Neuronal stem cell (in vitro differentiated cells): ENCODE data around the gene C8G.

Experiments used
- DNase-seq: peaks from one replicate; pipeline ENCODE4 v3.0.0-alpha.2; 2013; ENCODE audit warnings: low spot score
- H2AFZ ChIP-seq: one replicate; pipeline ENCODE4 v1.6.1; 2013; ENCODE audit warnings: mild to moderate bottlenecking, low read length, inconsistent platforms
- H2AK5ac ChIP-seq: 2 replicates; pipeline ENCODE4 v1.6.1; 2013; ENCODE audit warnings: low read depth, mild to moderate bottlenecking, inconsistent platforms, low read length, moderate library complexity, mixed read lengths
- H2BK120ac ChIP-seq: 2 replicates; pipeline ENCODE4 v1.6.1; 2013; ENCODE audit warnings: low read depth, mild to moderate bottlenecking, inconsistent platforms, low read length, moderate library complexity, mixed read lengths
- H2BK12ac ChIP-seq: one replicate; pipeline ENCODE4 v1.6.1; 2013; ENCODE audit warnings: low read length, inconsistent platforms
- H2BK15ac ChIP-seq: 2 replicates; pipeline ENCODE4 v1.6.1; 2013; ENCODE audit warnings: mild to moderate bottlenecking, low read length, inconsistent platforms, mixed read lengths
- H2BK5ac ChIP-seq: one replicate; pipeline ENCODE4 v1.6.1; 2013; ENCODE audit warnings: inconsistent platforms, mild to moderate bottlenecking, low read length, moderate library complexity
- H3K14ac ChIP-seq: one replicate; pipeline ENCODE4 v1.6.1; 2013; ENCODE audit warnings: low read length, inconsistent platforms
- H3K18ac ChIP-seq: 2 replicates; pipeline ENCODE4 v1.6.1; 2013; ENCODE audit warnings: low read length, inconsistent platforms
- H3K23ac ChIP-seq: 2 replicates; pipeline ENCODE4 v1.6.1; 2013; ENCODE audit warnings: low read depth, mild to moderate bottlenecking, mixed read lengths, low read length, inconsistent platforms; ENCODE audit not compliant: poor library complexity
- H3K27ac ChIP-seq: replicated peaks from 3 replicates; pipeline ENCODE4 v1.5.1; 2013; ENCODE audit warnings: low read length, inconsistent platforms
- H3K27me3 ChIP-seq, 3 experiments: 2 replicates each; pipeline ENCODE4 v1.6.1; 2013; ENCODE audit warnings: low read length in 3 of 3, mild to moderate bottlenecking in 2 of 3, inconsistent platforms in 1 of 3, low read depth in 1 of 3, mixed read lengths in 1 of 3, moderate library complexity in 1 of 3; ENCODE audit not compliant: control insufficient read depth in 3 of 3, insufficient read depth in 3 of 3
- H3K36me3 ChIP-seq, 2 donors: replicated peaks in 1 of 2; 2 replicates each; pipeline ENCODE4 v1.6.1; 2013; ENCODE audit warnings: low read length in 2 of 2; ENCODE audit not compliant: control insufficient read depth in 2 of 2, insufficient read depth in 2 of 2
- H3K4ac ChIP-seq: 2 replicates; pipeline ENCODE4 v1.6.1; 2013; ENCODE audit warnings: inconsistent platforms, mild to moderate bottlenecking, low read length, moderate library complexity
- H3K4me1 ChIP-seq, 2 donors: 1 replicate in 1 of 2; 2 replicates in 1 of 2; pipeline ENCODE4 v1.6.1; 2013; ENCODE audit warnings: low read length in 2 of 2, low read depth in 1 of 2; ENCODE audit not compliant: control insufficient read depth in 2 of 2, insufficient read depth in 1 of 2
- H3K4me2 ChIP-seq: one replicate; pipeline ENCODE4 v1.6.1; 2013; ENCODE audit warnings: mild to moderate bottlenecking, low read length, inconsistent platforms; ENCODE audit not compliant: insufficient read depth, poor library complexity, severe bottlenecking
- H3K4me3 ChIP-seq, 2 donors: 2 replicates each; pipeline ENCODE4 v1.5.1; 2013; ENCODE audit warnings: low read length in 2 of 2, mild to moderate bottlenecking in 2 of 2, inconsistent platforms in 1 of 2, moderate library complexity in 1 of 2
- H3K79me1 ChIP-seq: one replicate; pipeline ENCODE4 v1.6.1; 2013; ENCODE audit warnings: low read depth, mild to moderate bottlenecking, inconsistent platforms, low read length, moderate library complexity
- H3K9ac ChIP-seq: one replicate; pipeline ENCODE4 v1.6.1; 2013; ENCODE audit warnings: mild to moderate bottlenecking, low read depth, low read length, inconsistent platforms; ENCODE audit not compliant: poor library complexity
- H3K9me3 ChIP-seq, 2 donors: replicated peaks in 1 of 2; 2 replicates each; pipeline versions ENCODE3 to v1.6.1; 2013; ENCODE audit warnings: low read length in 2 of 2, mild to moderate bottlenecking in 2 of 2, inconsistent platforms in 1 of 2, low read depth in 1 of 2, mixed read lengths in 1 of 2, moderate library complexity in 1 of 2; ENCODE audit not compliant: control insufficient read depth in 2 of 2, insufficient read depth in 1 of 2
- H4K8ac ChIP-seq: one replicate; pipeline ENCODE4 v1.6.1; 2013; ENCODE audit warnings: low read depth, mild to moderate bottlenecking, inconsistent platforms, low read length, moderate library complexity
- H4K91ac ChIP-seq: one replicate; pipeline ENCODE4 v1.6.1; 2013; ENCODE audit warnings: low read length, low read depth, mild to moderate bottlenecking, inconsistent platforms; ENCODE audit not compliant: poor library complexity
- WGBS, 2 donors: extraction: QIAGEN DNeasy Blood & Tissue Kit; methylation state at CpG; one replicate each; pipeline ENCODE4 v1.1.7; 2013; ENCODE audit warnings: missing lambda C conversion rate in 2 of 2, mixed read lengths in 1 of 2; ENCODE audit not compliant: insufficient read length in 2 of 2, insufficient replicate concordance in 1 of 2; ENCODE audit errors: extremely low coverage in 2 of 2; 5-methylcytosine and 5-hydroxymethylcytosine counted together

The C8G gene

GRCh38 chr9:136960212-136960937, 15.3 kb downstream of the C8G start:
- Histone ChIP-seq H2BK5ac (peak overlapping the region; percentile 94), H3K9me3 (peaks cover 0 to 1% of the 10 kb centered on the region in 2 donors), H3K4ac (no peak overlapping the region), H3K14ac (peak overlapping the region; percentile 94), H2BK15ac (peak overlapping the region; percentile 98), H2AK5ac (peak overlapping the region; percentile 98), H3K27ac (no peak overlapping the region), H3K18ac (peak overlapping the region; percentile 95), H3K23ac (peak overlapping the region; percentile 73), H4K8ac (no peak overlapping the region), H3K4me2 (no peak overlapping the region), H3K9ac (peak overlapping the region; percentile 60), H2AFZ (no peak overlapping the region), H3K4me3 (no peak overlapping the region), H3K36me3 (no peaks in the 10 kb centered on the region), H4K91ac (no peak overlapping the region), H3K79me1 (peaks cover 3% of the 10 kb centered on the region), H3K27me3 (peaks cover 0 to 21% (median 0%) of the 10 kb centered on the region in 3 experiments), H3K4me1 (peaks cover 4 to 9% of the 10 kb centered on the region in 2 donors), H2BK12ac (peak overlapping the region; percentile 16), H2BK120ac (peak overlapping the region; percentile 47)
- no peak for DNase-seq
- WGBS, 2 donors, result no CpG with 5 or more reads among the region's 19 CpGs

- Histone ChIP-seq H2BK15ac (peak overlapping the region; percentile 67), H3K4me3 (no peak overlapping the region), H2BK12ac (peak overlapping the region; percentile 16), H3K79me1 (peaks cover 3% of the 10 kb centered on the region), H3K36me3 (no peaks in the 10 kb centered on the region), H2AFZ (no peak overlapping the region), H3K23ac (peak overlapping the region; percentile 65), H3K27me3 (peaks cover 0 to 21% (median 0%) of the 10 kb centered on the region in 3 experiments), H3K27ac (no peak overlapping the region), H2BK120ac (peak overlapping the region; percentile 47), H4K8ac (no peak overlapping the region), H3K14ac (peak overlapping the region; percentile 94), H2AK5ac (peak overlapping the region; percentile 97), H3K18ac (peak overlapping the region; percentile 95), H3K4me1 (peaks cover 5 to 11% of the 10 kb centered on the region in 2 donors), H4K91ac (no peak overlapping the region), H2BK5ac (peak overlapping the region; percentile 87), H3K9ac (peak overlapping the region; percentile 60), H3K4ac (peak overlapping the region; percentile 10), H3K9me3 (peaks cover 0 to 1% of the 10 kb centered on the region in 2 donors), H3K4me2 (no peak overlapping the region)
- WGBS, 2 donors, result no CpG with 5 or more reads among the region's 15 CpGs
- DNase-seq, result no peak
These were observed 15.9 kb downstream of the C8G start for GRCh38 chr9:136960938-136961275.

GRCh38 chr9:136961279-136962065, 16.4 kb downstream of the C8G start:
- Histone ChIP-seq H3K27me3 (peaks cover 0 to 21% (median 0%) of the 10 kb centered on the region in 3 experiments), H3K27ac (no peak overlapping the region), H2BK5ac (peak overlapping the region; percentile 87), H3K23ac (peak overlapping the region; percentile 80), H3K14ac (peak overlapping the region; percentile 94), H4K8ac (no peak overlapping the region), H3K36me3 (no peaks in the 10 kb centered on the region), H2BK120ac (peak overlapping the region; percentile 47), H2BK12ac (peak overlapping the region; percentile 73), H3K4me1 (peaks cover 8 to 15% of the 10 kb centered on the region in 2 donors), H3K4ac (peak overlapping the region; percentile 10), H4K91ac (no peak overlapping the region), H3K79me1 (peaks cover 3% of the 10 kb centered on the region), H3K4me3 (no peak overlapping the region), H3K18ac (peak overlapping the region; percentile 95), H2AFZ (no peak overlapping the region), H3K4me2 (no peak overlapping the region), H2AK5ac (peak overlapping the region; percentile 97), H3K9ac (peak overlapping the region; percentile 60), H3K9me3 (peaks cover 0 to 1% of the 10 kb centered on the region in 2 donors), H2BK15ac (peak overlapping the region; percentile 94)
- WGBS, 2 donors, result no CpG with 5 or more reads among the region's 23 CpGs
- no peak for DNase-seq

- no peak overlapping the region for H3K4ac ChIP-seq
- no peak overlapping the region for H2BK12ac ChIP-seq
- H3K23ac ChIP-seq, result no peak overlapping the region
- no peaks in the 10 kb centered on the region for H3K36me3 ChIP-seq
- H2BK5ac ChIP-seq, result no peak overlapping the region
- H2BK15ac ChIP-seq, result peak overlapping the region; percentile 94
- DNase-seq, result no peak
- H3K9me3 ChIP-seq, result peaks cover 0 to 1% of the 10 kb centered on the region in 2 donors
- H3K27ac ChIP-seq, result no peak overlapping the region
- H2AFZ ChIP-seq, result no peak overlapping the region
- peaks cover 0 to 21% (median 0%) of the 10 kb centered on the region in 3 experiments for H3K27me3 ChIP-seq
- H3K4me3 ChIP-seq, result no peak overlapping the region
- no peak overlapping the region for H3K14ac ChIP-seq
- H3K4me2 ChIP-seq, result no peak overlapping the region
- WGBS, 2 donors, result no CpG with 5 or more reads among the region's 9 CpGs
- peaks cover 3% of the 10 kb centered on the region for H3K79me1 ChIP-seq
- peaks cover 8 to 15% of the 10 kb centered on the region in 2 donors for H3K4me1 ChIP-seq
- H3K9ac ChIP-seq, result no peak overlapping the region
- no peak overlapping the region for H2AK5ac ChIP-seq
- no peak overlapping the region for H4K8ac ChIP-seq
- no peak overlapping the region for H2BK120ac ChIP-seq
- no peak overlapping the region for H4K91ac ChIP-seq
- no peak overlapping the region for H3K18ac ChIP-seq
These were observed 17.1 kb downstream of the C8G start for GRCh38 chr9:136962163-136962562.
